DMS79 (cell line): ENCODE data around the gene NRTN.

Experiments used
- DNase-seq: peaks from one replicate; lab custom pipeline; 2025; lab: John Stamatoyannopoulos, UW

The NRTN gene

DNA sequence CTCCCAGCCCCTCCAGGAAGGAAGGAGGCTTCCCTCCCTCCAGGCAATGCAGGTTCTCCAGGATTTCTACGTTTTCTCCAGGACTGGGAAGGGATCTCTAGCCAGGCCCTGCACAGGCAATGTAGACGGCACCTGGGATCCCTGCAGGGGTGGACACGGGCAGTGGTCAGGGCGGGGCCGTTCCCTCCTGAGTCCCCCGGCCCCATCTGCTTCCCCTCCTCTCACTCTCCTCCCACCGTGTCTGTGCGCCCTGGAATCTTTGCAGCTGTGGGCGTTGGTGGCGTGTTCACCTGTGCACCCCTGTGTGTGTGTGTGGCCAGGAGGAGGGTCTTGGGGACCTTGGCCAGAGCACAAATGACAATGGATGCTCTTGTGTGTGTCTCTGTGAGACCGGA is 10.0 kb downstream of the NRTN start:
- DNase-seq, result no peak

DNA sequence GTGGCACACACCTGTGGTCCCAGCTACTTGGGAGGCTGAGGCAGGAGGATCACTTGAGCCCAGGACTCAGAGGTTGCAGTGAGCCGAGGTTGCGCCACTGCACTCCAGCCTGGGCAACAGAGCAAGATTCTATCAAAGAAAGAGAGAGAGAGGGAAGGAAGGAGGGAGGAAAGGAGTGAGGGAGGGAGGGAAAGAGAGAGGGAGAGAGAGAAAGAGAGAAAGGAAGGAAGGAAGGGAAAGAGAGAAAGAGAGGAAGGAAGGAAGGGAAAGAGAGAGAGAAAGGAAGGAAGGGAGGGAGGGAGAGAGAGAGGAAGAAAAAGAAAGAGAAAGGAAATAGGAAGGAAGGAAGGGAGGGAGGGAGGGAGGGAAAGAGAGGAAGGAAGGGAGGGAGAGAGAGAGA is 12.4 kb downstream of the NRTN start:
- DNase-seq, result no peak

DNA sequence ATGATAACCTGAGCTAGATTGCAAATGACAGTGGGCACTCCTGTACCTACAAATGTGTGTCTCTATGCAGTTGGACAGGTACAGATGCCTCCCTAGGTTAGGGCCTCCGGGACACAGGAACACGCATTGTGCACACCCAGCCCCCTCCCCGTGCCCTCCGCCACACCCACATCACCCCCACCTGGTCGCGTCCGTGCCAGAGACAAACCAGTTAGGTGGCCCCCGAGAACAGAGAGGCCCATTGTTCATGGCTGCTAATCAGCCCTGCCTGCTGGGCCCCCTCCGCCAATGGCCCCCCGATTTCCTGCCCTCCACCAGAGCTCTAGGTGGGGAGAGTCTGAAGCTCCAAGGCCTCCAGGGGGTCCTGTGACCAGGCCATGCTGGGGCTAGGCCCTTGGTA is 13.7 kb downstream of the NRTN start:
- no peak for DNase-seq

DNA sequence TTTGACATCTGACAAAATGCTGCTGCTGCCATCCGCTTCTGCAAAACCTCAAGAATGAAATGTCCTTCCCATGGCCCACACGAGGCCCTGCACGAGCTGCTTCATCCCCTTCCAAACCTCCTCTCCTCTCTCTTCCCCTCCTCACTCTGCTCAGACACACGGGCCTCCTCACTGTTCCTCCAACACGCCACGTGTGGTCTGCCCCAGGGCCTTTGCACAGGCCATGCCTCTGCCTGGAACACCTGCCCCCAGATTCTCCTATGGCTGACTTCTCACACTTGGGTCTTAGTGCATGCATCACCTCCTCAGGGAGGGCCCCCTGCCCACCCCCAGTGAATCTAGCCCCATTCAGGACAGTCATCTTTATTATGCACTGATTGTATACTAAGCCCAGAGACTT is 15.9 kb downstream of the NRTN start:
- no peak for DNase-seq

DNA sequence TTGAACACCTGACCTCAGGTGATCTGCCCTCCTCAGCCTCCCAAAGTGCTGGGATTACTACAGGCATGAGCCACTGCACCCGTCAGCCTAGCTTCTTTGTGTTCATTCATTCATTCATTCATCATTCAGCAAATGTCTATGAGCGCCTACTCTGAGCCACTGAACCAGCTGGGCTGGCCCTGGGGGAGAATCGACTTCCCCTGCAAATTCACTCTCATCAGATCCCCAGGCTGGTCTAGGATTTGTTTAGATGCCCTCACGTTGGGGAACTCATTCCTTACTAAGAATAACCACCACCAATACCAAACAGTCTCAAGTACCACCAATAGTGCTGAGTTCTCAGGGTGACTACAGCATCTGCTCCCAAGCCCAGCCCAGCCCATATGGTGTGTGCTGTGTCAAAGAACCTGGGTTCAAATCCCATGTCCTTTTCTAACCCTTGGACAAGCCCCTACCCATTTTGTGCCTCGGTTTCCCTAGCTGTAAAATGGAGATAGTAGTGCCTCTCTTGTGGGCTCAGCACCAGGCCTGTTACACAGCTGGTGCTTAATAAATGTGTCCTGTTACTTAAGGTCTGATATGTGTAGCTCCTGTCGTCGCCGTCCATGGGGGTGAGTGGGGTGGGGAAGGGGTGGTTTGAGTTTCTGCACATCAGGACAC is 16.8 kb downstream of the NRTN start:
- DNase-seq, result no peak

DNA sequence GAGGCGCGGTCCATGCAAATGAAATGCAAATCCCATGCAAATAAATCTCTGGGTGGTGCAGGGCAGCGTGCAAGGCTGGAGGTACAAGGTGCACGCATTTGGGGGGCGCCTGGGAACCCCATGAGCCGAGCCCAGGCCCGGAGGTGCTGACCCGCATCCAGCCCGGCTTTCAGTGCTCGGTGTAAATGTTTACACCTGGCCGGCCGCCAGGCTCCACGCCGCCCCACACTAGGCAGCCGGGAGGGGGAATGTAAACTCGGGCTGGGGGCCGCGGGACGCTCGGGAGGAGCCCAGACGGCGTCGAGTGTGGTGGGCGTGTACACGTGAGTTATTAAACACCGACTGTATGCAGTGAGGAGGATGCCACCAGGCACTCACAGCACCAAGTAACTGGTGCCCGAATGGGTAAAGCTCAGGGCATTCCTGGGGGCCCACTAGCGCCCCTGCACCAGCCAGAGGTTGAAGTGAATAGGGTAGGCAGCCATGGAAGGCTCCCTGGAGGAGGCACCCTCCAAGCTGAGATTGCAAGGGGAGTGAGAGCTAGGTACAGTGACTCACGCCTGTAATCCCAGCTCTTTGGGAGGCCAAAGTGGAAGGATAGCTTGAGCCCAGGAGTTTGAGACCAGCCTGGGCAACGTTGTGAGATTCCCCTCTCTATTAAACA is 17.4 kb downstream of the NRTN start:
- no peak for DNase-seq

DNA sequence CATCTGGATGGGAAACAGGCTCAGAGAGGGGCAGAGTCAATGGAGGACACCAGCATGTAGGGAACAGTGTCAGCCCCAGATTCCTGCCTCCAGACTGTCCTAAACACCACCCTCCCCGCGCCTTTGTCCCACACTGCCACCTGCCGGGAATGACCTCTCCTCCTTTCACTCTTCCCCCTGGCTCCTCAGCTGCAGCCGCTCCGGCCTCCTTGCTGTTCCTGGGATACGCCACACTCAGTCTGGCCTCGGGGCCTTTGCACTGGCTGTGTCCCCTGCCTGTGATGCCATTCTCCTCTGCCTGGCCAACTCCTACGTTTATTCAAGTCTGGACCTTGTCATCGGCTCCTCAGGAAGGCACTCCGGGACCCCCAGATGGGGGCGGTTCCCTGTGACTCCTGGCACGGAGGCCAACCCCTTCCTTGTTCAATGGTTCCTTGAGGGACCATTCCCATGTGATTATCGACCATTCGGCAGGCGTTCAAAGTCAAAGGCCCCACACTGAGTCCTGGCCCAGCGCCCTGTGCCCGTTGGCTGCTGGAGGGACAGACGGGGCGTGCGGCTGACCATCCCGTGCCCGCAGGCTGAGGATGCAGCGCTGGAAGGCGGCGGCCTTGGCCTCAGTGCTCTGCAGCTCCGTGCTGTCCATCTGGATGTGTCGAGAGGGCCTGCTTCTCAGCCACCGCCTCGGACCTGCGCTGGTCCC is 18.9 kb downstream of the NRTN start:
- no peak for DNase-seq

DNA sequence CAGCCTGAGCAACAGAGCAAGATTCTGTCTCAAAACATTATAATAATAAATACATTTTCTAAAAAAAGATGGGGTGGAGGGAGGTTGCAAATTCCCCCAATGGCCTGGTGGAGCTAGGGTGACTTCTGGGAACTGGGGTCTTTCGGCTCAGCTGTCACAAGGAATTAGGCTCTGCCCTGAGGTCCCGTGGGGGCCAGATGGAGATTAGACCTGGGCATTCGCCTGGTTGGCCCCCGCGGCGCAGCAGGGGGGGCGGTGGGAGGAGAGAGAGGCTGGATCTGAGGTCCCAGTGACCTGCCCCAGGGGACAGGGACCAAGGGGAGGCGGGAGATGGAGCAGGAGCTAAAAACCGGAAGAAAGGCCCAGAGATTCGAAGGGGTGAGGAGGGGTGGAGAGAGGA is 19.9 kb downstream of the NRTN start:
- no peak for DNase-seq

DNA sequence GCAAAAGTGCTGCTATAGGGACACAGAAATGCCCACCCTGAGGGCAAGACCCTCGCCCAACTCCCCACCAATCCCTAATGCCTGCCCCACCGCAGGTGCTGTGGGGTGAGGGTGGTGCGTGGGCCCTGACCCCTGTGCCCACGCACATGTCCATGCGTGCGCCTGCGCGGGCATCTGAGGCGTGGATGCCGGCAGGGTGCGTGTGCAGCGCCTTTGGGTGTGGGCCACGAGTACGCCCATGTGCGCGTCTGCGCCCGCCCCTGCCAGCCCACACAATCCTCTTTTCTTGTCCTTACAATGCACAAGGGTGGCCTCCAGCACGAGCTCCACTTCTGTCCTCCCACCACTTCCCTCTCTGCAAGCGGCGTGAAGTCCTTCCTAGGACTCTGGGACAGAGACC is 20.3 kb downstream of the NRTN start:
- no peak for DNase-seq

DNA sequence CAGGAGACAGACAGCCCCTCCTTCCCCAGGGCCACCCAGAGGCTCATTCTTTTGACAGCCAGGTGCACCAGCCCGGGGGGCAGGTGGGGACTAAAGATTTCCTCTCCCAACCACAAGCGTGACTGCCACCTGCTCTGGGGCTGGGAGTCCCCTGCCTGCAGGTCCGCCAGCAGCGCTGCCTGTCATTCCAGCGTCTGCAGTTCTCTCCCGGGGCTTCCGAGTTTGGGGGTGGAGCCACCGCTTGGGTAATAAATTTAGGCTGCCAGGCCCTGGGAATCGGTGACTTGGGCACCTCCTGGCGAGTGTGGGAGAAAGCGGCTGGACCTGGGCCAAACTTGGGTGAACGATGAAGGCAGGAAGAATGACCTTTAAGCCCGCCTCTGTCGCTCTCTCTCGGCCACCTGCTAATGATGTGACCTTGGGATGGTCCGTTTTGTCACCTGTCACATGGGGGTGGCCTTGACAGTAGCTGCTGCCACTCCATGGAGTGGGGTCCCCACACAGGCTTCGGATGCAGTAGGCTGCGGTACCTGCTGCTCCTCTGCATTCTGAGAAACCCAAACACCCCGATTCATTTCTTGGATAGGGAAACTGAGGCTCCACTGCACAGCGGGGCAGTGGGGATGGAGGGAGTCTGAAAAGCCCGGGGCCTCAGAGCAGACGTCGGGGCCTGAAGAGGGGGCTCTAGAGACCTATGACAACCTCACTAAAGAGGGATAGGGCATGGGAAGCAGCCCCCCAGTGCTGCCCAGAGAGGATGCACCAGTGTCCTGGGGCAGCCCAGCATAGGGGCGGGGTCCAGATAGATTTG is 21.9 kb downstream of the NRTN start:
- peak; percentile 87 for DNase-seq

DNA sequence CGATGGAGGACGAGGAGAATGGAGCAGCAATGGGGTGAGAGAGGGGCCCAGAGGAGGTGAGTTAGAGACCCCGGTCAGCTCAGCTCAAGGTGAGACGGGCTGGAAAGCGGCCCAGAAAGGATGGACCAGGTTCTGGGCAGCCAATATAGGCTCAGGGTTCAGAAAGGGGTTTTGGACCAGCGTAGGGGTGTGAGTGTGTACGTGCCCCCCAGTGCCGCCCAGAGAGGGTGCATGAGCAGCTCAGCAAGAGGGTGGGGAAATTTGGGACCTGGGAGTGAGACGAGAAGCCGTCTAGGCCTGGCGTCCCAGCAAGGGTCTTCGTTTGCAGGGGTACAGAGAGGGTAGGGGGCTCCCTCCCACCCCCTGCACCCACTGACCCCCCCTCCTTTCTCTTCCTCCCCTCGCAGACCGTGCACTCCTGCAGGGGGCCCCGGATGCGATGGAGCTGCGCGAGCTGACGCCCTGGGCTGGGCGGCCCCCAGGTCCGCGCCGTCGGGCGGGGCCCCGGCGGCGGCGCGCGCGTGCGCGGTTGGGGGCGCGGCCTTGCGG is 22.5 kb downstream of the NRTN start:
- no peak for DNase-seq

DNA sequence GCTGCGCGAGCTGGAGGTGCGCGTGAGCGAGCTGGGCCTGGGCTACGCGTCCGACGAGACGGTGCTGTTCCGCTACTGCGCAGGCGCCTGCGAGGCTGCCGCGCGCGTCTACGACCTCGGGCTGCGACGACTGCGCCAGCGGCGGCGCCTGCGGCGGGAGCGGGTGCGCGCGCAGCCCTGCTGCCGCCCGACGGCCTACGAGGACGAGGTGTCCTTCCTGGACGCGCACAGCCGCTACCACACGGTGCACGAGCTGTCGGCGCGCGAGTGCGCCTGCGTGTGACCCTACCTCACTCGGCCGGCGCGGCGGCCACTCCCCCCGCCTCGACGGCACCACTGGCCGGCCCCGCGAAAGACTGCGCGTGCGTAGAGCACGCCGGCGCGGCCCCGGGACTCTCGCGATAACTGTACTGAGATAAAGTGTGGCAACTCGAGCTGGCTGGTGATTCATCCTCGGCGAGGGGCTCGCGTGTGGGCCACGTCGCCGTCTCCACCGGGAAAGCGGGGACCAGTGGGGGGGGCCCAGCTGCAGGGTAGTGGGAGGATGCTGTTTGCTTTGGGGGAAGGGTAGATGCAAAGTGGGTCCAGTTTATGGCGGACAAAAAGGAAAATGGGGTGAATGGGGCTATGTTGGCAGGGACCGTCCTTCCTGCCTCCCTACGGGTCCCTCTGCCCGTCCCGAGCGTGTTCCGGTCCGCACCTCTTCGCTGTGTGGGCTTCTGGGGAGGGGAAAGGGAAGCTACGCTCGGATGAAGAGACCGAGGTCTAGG is 23.2 kb downstream of the NRTN start:
- peak; percentile 85 for DNase-seq

DNA sequence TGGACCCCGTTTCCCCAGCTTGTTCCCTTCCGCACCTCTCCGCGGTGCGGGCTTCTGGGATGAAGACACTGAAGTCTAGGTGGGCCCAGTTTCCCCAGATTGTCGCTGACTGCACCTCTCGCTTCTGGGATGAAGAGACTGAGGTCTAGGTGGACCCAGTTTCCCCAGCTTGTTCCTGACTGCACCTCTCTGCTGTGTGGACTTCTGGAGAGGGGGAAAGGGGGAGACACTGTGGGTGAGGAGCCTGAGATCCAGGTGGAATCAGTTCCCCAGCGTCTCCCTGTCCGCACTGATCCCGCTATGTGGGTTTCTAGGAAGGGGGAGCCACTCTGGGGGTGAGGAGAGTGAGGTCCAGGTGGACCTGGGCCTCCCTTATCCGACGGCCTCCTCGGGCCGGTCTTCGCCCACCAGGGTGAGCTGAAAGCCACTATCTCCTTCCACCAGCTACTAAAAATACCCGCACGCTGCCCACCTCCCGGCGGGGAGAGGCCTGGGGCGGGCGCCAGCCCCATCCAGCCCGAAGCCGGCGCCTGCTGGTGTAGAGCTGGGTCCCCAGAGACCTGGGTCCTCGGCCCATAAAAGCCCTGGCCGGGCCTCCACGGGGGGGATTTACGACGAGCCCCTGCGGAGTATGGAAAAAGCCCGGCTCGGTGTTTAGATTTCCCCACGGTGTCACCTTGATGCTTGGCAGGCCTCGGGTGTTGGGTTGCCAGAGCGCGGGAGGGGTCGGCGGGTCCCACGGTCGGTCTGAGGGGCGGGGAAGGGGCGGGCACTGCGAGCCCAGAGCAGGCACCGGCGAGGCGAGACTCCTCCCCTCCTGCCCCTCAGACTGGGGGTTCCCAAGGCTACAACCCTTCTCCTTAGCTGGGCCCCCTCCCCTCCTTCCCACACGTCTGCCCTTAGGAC is 24.0 kb downstream of the NRTN start:
- DNase-seq, result peak; percentile 58

DNA sequence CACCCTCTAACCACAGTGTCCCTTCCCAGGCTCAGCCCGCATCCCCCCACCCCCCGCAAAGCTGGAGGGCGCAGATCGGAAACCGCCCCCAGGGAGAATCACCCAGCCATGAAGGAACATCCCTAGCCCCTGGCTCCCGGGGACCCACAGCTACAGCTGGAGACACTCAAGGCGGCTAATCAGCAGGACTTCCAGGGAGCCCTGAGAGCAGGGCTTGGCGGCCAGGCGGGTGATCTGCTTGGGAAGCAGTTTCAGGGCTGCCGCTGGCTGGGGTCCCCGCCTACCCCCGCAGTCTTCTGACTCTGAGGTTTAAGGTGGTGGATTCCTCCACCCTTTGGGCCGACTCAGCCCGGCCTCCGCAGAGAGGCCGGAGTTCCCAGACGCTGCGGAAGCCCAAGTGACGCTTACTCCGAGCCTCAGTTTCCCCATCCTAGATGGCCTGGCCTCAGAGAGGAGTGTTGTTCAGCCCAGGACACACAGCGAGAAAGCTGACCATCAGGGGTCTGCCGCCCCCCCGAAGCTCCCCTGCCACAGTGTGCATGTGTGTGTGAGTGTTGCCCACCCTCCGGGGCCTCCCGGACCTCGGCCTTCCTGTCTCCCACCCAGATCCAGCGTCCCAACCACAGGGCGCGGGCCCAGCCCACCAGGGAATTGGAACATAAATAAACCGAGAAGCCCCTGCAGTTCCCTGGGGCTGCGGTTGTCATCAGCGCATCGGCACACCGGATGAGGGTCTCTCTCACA is 24.9 kb downstream of the NRTN start:
- no peak for DNase-seq

DNA sequence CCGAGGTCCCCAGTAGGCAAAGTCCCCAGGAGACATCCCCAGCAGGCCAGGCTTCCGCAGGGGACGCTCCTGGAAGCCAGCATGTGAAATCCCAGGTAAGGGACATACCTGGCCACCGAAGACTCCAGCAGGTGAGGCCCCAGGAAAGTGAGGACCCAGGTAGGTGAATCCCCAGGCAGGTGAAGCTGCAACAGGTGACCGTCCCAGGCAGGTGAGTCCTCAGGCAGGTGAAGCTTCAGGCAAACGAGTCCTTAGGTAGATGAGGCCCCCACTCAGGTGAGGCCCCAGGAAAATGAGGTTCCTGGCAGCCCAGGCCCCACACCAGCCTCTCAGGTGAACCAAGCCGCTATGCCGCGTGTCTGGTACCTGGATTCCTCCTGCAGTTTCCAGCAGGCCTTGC is 26.3 kb downstream of the NRTN start:
- DNase-seq, result no peak

DNA sequence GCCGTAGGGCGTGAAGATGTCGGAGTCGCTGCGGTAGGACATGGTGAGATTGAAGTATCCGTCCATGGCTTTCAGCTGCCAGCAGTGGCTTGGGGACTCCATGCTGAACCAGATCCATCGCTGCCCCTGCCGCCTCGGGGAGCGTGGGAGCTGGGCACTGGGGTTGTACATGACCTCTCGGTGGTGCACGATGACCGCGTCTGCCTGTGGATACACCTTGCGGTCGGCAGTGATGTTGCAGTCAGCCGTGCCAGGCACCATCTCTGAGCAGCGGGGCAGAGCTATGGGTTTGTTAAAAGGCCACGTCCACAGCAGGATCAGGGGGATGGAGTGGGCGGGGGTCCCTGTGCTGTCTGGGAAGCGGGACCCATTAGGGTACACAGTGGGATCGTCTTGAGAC is 27.2 kb downstream of the NRTN start:
- DNase-seq, result no peak

DNA sequence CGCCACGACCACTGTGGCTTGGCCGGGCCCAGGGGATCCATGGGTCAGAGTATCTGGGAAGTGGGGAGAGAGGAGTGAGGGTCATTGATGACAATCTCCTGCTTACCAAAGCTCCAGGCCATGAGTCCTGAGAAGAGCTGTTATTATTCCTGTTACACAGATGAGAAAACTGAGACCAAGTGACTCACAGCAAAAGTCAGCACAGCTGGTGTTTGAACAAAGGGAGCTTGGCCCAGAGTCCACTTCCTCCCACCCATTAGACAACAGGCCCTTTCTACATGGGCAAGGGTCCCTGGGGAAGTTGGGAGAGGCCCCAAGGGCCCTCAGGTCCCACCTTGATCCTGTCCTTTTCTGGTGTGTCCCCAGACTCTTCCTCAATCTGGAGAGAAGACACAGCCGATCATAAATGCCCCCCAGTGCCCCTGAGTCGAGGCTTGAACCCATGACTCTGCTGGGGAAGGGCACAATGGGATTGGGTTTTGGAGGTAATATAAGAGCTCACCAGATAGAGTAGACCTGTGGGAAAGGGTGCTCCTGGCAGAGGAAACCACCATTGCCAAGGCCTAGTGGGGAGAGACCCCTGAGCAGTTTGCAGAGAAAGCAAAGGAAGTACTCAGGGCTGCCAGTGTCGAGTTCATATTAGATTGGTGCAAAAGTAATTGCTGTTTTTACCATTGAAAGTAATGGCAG is 27.8 kb downstream of the NRTN start:
- DNase-seq, result no peak

DNA sequence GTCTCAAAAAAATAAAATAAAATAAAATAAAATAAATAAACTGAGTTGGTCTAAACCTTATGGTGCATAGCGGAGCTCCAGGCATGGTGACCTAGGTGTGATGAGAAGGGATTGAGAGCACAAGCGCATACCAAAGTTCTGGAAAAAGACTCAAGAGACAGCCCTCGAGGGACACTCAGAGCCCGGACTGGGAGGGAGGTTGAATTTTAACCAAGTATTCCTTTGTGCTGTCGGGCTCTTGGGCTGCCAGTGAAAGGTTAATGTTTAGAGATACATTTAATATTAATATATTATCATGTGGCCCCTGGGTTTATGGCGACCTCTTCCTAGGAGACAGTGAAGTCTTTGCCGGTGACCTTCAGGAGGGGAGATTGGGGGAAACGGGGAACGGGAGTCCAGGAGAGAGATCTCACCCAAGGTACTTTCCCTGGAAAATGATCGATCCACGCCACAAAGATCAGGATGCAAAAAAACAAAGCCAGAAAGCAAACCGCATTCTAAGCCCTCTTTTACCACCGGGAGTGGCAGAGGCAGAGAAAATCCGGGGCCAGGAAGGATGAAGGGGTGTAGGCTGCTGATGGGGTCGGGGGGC is 33.0 kb downstream of the NRTN start:
- no peak for DNase-seq
